Measurements from ENCODE around the gene QSOX1. TPM values are rescaled to one million over a fixed set of nuclear protein-coding genes. Genes with fewer than 3 reads are reported as not detected.

QSOX1 gene
- total and polyA plus RNA-seq, 9 of the 15 experiments (the other 6 are each of a cell fraction or from before 2014, with no cell fraction given) = 4.0 to 53.1 (median 15.0) TPM

DNA sequence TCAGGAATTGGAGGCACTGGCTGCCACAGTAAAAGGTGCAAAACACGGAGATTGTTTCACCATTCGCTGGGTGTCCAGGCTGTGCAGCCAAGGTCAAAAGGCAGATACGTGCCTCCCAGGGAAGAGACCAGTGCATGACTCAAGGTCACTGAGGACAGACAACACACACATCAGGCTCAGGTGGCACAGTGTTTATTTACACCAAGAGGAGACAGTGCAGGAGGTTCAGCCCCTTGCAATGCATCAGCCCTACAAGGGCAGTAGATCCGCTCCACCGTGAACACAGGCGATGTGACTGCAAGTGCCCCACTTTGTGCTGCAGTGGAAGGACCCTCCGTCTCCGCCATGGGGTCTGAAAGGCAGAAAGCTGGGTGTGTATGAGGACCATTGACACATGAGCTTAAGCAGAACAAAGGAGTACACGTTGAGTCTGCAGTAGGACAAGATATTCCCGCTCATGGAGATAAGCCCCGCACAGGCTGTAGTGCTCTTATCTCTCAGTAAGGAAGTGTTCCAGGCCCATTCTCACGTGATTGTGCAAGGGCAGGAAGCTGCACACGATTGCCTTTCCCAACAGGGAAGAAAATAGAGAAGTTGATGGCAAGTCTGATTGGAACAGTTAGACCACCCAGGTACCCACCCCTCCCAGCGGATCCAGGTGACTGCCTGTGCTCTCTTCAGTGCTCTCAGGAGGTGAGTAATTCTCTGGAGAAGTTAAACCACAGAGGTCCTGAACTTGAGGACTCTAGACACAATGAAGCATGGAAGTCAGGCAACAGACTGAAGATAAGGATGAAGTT is 37.5 kb upstream of the QSOX1 start (continued):
- TF ChIP-seq HNRNPLL (IDR thresholded peaks at IDR 0.05; ENCODE audit: low read depth, low read length, poor library complexity, severe bottlenecking) (no peak), ZNF445 (CRISPR knock-in tag; IDR thresholded peaks at IDR 0.05; ENCODE audit: low read depth) (no peak), NR2C1 (IDR thresholded peaks at IDR 0.05) (peak; percentile 53), NR2C1 (tag; IDR thresholded peaks at IDR 0.05) (peak; percentile 30), HIVEP1 (CRISPR knock-in tag; IDR thresholded peaks at IDR 0.05) (peak; percentile 29; the same call in 1 of the 2 replicates), E2F3 (CRISPR knock-in tag; IDR thresholded peaks at IDR 0.05) (peak; percentile 76; the same call in 1 of the 2 replicates), SRSF9 (IDR thresholded peaks at IDR 0.05; ENCODE audit: borderline replicate concordance, low read depth, low read length) (no peak), ADNP (tag; IDR thresholded peaks at IDR 0.05) (no peak)
- TF ChIP-seq, protein P1, sequence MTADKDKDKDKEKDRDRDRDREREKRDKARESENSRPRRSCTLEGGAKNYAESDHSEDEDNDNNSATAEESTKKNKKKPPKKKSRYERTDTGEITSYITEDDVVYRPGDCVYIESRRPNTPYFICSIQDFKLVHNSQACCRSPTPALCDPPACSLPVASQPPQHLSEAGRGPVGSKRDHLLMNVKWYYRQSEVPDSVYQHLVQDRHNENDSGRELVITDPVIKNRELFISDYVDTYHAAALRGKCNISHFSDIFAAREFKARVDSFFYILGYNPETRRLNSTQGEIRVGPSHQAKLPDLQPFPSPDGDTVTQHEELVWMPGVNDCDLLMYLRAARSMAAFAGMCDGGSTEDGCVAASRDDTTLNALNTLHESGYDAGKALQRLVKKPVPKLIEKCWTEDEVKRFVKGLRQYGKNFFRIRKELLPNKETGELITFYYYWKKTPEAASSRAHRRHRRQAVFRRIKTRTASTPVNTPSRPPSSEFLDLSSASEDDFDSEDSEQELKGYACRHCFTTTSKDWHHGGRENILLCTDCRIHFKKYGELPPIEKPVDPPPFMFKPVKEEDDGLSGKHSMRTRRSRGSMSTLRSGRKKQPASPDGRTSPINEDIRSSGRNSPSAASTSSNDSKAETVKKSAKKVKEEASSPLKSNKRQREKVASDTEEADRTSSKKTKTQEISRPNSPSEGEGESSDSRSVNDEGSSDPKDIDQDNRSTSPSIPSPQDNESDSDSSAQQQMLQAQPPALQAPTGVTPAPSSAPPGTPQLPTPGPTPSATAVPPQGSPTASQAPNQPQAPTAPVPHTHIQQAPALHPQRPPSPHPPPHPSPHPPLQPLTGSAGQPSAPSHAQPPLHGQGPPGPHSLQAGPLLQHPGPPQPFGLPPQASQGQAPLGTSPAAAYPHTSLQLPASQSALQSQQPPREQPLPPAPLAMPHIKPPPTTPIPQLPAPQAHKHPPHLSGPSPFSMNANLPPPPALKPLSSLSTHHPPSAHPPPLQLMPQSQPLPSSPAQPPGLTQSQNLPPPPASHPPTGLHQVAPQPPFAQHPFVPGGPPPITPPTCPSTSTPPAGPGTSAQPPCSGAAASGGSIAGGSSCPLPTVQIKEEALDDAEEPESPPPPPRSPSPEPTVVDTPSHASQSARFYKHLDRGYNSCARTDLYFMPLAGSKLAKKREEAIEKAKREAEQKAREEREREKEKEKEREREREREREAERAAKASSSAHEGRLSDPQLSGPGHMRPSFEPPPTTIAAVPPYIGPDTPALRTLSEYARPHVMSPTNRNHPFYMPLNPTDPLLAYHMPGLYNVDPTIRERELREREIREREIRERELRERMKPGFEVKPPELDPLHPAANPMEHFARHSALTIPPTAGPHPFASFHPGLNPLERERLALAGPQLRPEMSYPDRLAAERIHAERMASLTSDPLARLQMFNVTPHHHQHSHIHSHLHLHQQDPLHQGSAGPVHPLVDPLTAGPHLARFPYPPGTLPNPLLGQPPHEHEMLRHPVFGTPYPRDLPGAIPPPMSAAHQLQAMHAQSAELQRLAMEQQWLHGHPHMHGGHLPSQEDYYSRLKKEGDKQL (CRISPR knock-in tag; IDR thresholded peaks at IDR 0.05; ENCODE audit: borderline replicate concordance) = peak; percentile 38; the same call in 1 of the 2 replicates
- TF ChIP-seq, protein P2, sequence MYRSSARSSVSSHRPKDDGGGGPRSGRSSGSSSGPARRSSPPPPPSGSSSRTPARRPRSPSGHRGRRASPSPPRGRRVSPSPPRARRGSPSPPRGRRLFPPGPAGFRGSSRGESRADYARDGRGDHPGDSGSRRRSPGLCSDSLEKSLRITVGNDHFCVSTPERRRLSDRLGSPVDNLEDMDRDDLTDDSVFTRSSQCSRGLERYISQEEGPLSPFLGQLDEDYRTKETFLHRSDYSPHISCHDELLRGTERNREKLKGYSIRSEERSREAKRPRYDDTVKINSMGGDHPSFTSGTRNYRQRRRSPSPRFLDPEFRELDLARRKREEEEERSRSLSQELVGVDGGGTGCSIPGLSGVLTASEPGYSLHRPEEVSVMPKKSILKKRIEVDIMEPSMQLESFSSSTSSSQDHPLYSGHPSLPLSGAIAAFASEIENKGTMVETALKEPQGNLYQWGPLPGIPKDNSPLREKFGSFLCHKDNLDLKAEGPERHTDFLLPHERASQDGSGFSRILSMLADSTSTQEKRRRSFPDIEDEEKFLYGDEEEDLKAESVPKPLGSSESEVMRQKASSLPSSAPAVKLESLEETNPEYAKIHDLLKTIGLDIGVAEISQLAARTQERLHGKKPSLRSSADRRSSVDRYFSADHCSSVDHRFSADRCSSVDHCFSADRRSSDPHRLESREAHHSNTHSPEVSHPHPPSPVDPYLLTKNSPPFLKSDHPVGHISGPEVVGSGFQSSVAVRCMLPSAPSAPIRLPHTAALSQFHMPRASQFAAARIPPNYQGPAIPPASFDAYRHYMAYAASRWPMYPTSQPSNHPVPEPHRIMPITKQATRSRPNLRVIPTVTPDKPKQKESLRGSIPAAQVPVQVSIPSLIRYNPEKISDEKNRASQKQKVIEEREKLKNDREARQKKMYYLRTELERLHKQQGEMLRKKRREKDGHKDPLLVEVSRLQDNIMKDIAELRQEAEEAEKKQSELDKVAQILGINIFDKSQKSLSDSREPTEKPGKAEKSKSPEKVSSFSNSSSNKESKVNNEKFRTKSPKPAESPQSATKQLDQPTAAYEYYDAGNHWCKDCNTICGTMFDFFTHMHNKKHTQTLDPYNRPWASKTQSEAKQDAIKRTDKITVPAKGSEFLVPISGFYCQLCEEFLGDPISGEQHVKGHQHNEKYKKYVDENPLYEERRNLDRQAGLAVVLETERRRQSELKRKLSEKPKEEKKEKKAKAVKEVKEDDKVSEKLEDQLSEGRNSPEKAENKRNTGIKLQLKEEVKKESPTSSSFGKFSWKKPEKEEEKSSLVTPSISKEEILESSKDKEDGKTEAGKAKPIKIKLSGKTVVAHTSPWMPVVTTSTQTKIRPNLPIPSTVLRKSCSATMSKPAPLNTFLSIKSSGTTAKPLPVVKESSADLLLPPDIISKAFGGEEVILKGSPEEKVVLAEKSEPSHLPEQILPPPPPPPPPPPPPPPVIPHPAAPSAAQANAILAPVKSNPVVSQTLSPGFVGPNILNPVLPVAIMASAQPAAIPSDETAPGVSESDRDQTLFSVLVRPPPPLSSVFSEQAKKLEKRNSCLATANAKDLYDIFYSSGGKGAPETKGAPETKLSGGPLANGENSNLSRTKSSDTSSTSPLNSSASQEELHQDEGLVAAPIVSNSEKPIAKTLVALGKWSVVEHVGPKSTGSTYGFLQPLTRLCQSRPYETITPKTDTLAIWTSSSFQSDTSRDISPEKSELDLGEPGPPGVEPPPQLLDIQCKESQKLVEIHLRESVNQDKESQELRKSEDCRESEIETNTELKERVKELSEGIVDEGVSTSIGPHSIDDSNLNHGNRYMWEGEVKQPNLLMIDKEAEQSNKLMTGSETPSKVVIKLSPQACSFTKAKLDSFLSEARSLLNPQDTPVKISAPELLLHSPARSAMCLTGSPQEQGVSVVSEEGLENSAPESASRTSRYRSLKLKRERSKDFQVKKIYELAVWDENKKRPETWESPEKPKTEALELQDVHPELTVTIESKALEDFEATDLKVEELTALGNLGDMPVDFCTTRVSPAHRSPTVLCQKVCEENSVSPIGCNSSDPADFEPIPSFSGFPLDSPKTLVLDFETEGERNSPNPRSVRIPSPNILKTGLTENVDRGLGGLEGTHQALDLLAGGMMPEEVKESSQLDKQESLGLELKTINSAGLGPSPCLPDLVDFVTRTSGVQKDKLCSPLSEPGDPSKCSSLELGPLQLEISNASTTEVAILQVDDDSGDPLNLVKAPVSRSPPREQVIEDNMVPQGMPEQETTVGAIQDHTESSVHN (IDR thresholded peaks at IDR 0.05; ENCODE audit: borderline replicate concordance in 1 of 2, low read depth in 1 of 2) = no peak
- TF ChIP-seq, protein P3, sequence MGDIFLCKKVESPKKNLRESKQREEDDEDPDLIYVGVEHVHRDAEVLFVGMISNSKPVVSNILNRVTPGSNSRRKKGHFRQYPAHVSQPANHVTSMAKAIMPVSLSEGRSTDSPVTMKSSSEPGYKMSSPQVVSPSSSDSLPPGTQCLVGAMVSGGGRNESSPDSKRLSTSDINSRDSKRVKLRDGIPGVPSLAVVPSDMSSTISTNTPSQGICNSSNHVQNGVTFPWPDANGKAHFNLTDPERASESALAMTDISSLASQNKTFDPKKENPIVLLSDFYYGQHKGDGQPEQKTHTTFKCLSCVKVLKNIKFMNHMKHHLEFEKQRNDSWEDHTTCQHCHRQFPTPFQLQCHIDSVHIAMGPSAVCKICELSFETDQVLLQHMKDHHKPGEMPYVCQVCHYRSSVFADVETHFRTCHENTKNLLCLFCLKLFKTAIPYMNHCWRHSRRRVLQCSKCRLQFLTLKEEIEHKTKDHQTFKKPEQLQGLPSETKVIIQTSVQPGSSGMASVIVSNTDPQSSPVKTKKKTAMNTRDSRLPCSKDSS (IDR thresholded peaks at IDR 0.05; ENCODE audit: low read depth, partially characterized antibody) = no peak

Data from K562 (cell line).